ENCODE data around the gene FYB2. TPM values are rescaled to one million over a fixed set of nuclear protein-coding genes. Genes with fewer than 3 reads are reported as not detected.

Gene FYB2
- total RNA-seq, 1 experiment from 2014 or later = 0.47 TPM

- H3K27me3 ChIP-seq (replicated peaks; ENCODE audit: insufficient read depth, low read depth, low read length, poor library complexity) = no peaks in the 10 kb centered on the region
- H3K4me3 ChIP-seq (ENCODE audit: low read depth, low read length, poor library complexity, severe bottlenecking) = no peak overlapping the region
- peaks cover 10% of the 10 kb centered on the region for H3K4me1 ChIP-seq (ENCODE audit: insufficient read depth, low read length, poor library complexity, severe bottlenecking)
- TF ChIP-seq CTCF (conservative IDR thresholded peaks at IDR 0.05; ENCODE audit: low read depth, low read length) (no peak), EZH2 (IDR thresholded peaks at IDR 0.05; ENCODE audit: borderline replicate concordance, low read depth, low read length, poor library complexity, severe bottlenecking) (no peak)
- no peak overlapping the region for H3K27ac ChIP-seq (ENCODE audit: low read depth, low read length, poor library complexity, severe bottlenecking)
- ChIA-PET POLR2A (ENCODE audit: low non-redundant PET) (no interaction called here), CTCF (interaction anchor here (0.6 kb wide), 2 partner anchors 150 to 1208 kb away, joined by 3 to 5 read pairs; no protein-coding TSS in a partner anchor)
- no peak for DNase-seq (ENCODE audit: low spot score)
- H3K36me3 ChIP-seq (ENCODE audit: insufficient read depth, low read length, poor library complexity, severe bottlenecking) = no peaks in the 10 kb centered on the region
- intact Hi-C loops (cut with micrococcal nuclease; ENCODE audit: unreplicated experiment) = no loop called here
- BruUV-seq (replicated peaks) = no TSS peak
- H3K9me3 ChIP-seq (ENCODE audit: low read depth, low read length, poor library complexity, severe bottlenecking) = no peaks in the 10 kb centered on the region
Observed at GRCh38 chr1:56827711-56828110, 8.5 kb upstream of the FYB2 start.

- no peaks in the 10 kb centered on the region for H3K36me3 ChIP-seq (ENCODE audit: insufficient read depth, low read length, poor library complexity, severe bottlenecking)
- POLR2A ChIA-PET (ENCODE audit: low non-redundant PET) = no interaction called here
- H3K27ac ChIP-seq (ENCODE audit: low read depth, low read length, poor library complexity, severe bottlenecking) = no peak overlapping the region
- DNase-seq (ENCODE audit: low spot score) = no peak
- intact Hi-C loops (cut with micrococcal nuclease; ENCODE audit: unreplicated experiment) = no loop called here
- H3K4me3 ChIP-seq (ENCODE audit: low read depth, low read length, poor library complexity, severe bottlenecking) = no peak overlapping the region
- H3K9me3 ChIP-seq (ENCODE audit: low read depth, low read length, poor library complexity, severe bottlenecking) = no peaks in the 10 kb centered on the region
- BruUV-seq (replicated peaks) = no TSS peak
- TF ChIP-seq EZH2 (IDR thresholded peaks at IDR 0.05; ENCODE audit: borderline replicate concordance, low read depth, low read length, poor library complexity, severe bottlenecking) (no peak), CTCF (conservative IDR thresholded peaks at IDR 0.05; ENCODE audit: low read depth, low read length) (no peak)
- CTCF ChIA-PET = no interaction called here
- H3K27me3 ChIP-seq (replicated peaks; ENCODE audit: insufficient read depth, low read depth, low read length, poor library complexity) = no peaks in the 10 kb centered on the region
- H3K4me1 ChIP-seq (ENCODE audit: insufficient read depth, low read length, poor library complexity, severe bottlenecking) = no peaks in the 10 kb centered on the region
Observed at GRCh38 chr1:56825436-56825835, 6.2 kb upstream of the FYB2 start.

- no peak for DNase-seq (ENCODE audit: low spot score)
- H3K4me1 ChIP-seq (ENCODE audit: insufficient read depth, low read length, poor library complexity, severe bottlenecking) = no peaks in the 10 kb centered on the region
- POLR2A ChIA-PET (ENCODE audit: low non-redundant PET) = no interaction called here
- BruUV-seq (replicated peaks) = no TSS peak
- CTCF ChIA-PET = no interaction called here
- H3K27ac ChIP-seq (ENCODE audit: low read depth, low read length, poor library complexity, severe bottlenecking) = no peak overlapping the region
- no peaks in the 10 kb centered on the region for H3K27me3 ChIP-seq (replicated peaks; ENCODE audit: insufficient read depth, low read depth, low read length, poor library complexity)
- H3K4me3 ChIP-seq (ENCODE audit: low read depth, low read length, poor library complexity, severe bottlenecking) = no peak overlapping the region
- no peaks in the 10 kb centered on the region for H3K9me3 ChIP-seq (ENCODE audit: low read depth, low read length, poor library complexity, severe bottlenecking)
- TF ChIP-seq CTCF (conservative IDR thresholded peaks at IDR 0.05; ENCODE audit: low read depth, low read length) (no peak), EZH2 (IDR thresholded peaks at IDR 0.05; ENCODE audit: borderline replicate concordance, low read depth, low read length, poor library complexity, severe bottlenecking) (no peak)
- intact Hi-C loops (cut with micrococcal nuclease; ENCODE audit: unreplicated experiment) = no loop called here
- no peaks in the 10 kb centered on the region for H3K36me3 ChIP-seq (ENCODE audit: insufficient read depth, low read length, poor library complexity, severe bottlenecking)
Observed at GRCh38 chr1:56824938-56825337, 5.7 kb upstream of the FYB2 start.
